Hepatocyte (in vitro differentiated cells): Measurements from ENCODE around the gene SLC35A5.

Experiments
- EZH2 ChIP-seq: fragments of 200-600 bp; sonication (generic); IDR thresholded peaks from 2 replicates; pipeline ENCODE4 v1.6.1; 2016; ENCODE audit warnings: antibody characterized with exemption, mild to moderate bottlenecking, borderline replicate concordance
- TF ChIP-seq, protein P1 (sequence below): fragments of 200-600 bp; sonication (generic); IDR thresholded peaks from 2 replicates; pipeline ENCODE4 v1.5.1; 2016; ENCODE audit warnings: antibody characterized with exemption, mild to moderate bottlenecking; ENCODE audit not compliant: poor library complexity

DNA sequence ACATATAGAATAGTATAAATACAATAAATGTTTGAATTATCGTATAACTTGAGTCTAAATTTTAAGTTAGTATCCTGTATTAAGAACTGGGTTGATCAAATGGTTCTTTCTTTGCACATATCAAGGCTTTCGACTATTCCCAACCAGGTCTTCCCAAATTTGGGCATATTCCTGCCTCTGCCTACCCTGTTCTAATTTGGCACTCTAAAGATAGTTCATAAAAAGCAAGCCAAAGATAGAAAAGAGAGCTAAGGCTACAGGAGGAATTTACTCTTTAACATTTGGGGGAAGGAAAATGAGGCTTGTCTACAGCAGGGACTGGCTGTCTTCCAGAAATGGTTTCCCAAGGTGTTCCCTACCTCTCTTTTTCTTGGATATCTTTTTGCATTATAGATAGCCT lies 36.1 kb downstream of the SLC35A5 start:
- TF ChIP-seq, protein P1, sequence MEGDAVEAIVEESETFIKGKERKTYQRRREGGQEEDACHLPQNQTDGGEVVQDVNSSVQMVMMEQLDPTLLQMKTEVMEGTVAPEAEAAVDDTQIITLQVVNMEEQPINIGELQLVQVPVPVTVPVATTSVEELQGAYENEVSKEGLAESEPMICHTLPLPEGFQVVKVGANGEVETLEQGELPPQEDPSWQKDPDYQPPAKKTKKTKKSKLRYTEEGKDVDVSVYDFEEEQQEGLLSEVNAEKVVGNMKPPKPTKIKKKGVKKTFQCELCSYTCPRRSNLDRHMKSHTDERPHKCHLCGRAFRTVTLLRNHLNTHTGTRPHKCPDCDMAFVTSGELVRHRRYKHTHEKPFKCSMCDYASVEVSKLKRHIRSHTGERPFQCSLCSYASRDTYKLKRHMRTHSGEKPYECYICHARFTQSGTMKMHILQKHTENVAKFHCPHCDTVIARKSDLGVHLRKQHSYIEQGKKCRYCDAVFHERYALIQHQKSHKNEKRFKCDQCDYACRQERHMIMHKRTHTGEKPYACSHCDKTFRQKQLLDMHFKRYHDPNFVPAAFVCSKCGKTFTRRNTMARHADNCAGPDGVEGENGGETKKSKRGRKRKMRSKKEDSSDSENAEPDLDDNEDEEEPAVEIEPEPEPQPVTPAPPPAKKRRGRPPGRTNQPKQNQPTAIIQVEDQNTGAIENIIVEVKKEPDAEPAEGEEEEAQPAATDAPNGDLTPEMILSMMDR = no peak
- TF ChIP-seq EZH2 = no peak
